Panc1 (cell line): Measurements from ENCODE around the gene PTPRO. TPM values are rescaled to one million over a fixed set of nuclear protein-coding genes. Genes with fewer than 3 reads are reported as not detected.

Source experiments
- ATAC-seq: fragments of 200-7000 bp; cut with Tn5 transposase; 2 replicates; pipeline ENCODE4 v1.9.1; 2020; ENCODE audit warnings: mild to moderate bottlenecking, moderate library complexity
- BruUV-seq: library from RNA; stranded (reverse); fragments of 400-500 nt; replicated peaks from 2 replicates; lab custom pipeline; 2021; lab: Mats Ljungman, UMichigan
- CTCF ChIA-PET: fragments of 300-600 bp; sonication (Branson Sonifier 250); formaldehyde crosslinking; loops from one replicate; lab custom pipeline; 2022; ENCODE audit warnings: antibody characterized with exemption; lab: Charles Lee
- POLR2A ChIA-PET: fragments of 300-600 bp; sonication (Branson Sonifier 250); formaldehyde crosslinking; loops from one replicate; lab custom pipeline; 2022; ENCODE audit warnings: antibody characterized with exemption; lab: Charles Lee
- DNase-seq: peaks from one replicate; pipeline ENCODE4 v3.0.0-alpha.2; 2010; ENCODE audit warnings: low read depth, low spot score
- H3K27ac ChIP-seq: 2 replicates; pipeline ENCODE4 v1.5.1; 2011; ENCODE audit warnings: mild to moderate bottlenecking, low read length, inconsistent platforms
- H3K27me3 ChIP-seq: fragments of 200-500 bp; sonication (Bioruptor generic); 2 replicates; pipeline ENCODE4 v1.6.0; 2014; ENCODE audit warnings: low read length, inconsistent platforms; ENCODE audit not compliant: control insufficient read depth, insufficient read depth
- H3K36me3 ChIP-seq: fragments of 200-500 bp; sonication (Bioruptor generic); 2 replicates; pipeline ENCODE4 v1.5.1; 2014; ENCODE audit warnings: inconsistent platforms, mild to moderate bottlenecking, low read length, moderate library complexity; ENCODE audit not compliant: control insufficient read depth, insufficient read depth
- H3K4me1 ChIP-seq: 2 replicates; pipeline ENCODE4 v1.5.1; 2011; ENCODE audit warnings: inconsistent platforms, mild to moderate bottlenecking, low read length, moderate library complexity; ENCODE audit not compliant: control insufficient read depth, insufficient read depth
- H3K4me3 ChIP-seq, 2 experiments: 2 replicates each; pipeline ENCODE4 v1.5.1; 2011 to 2012; ENCODE audit warnings: low read depth in 2 of 2, low read length in 2 of 2, mild to moderate bottlenecking in 2 of 2, inconsistent platforms in 1 of 2, moderate library complexity in 1 of 2
- H3K9me3 ChIP-seq: fragments of 200-500 bp; sonication (Bioruptor generic); 2 replicates; pipeline ENCODE4 v1.5.1; 2014; ENCODE audit warnings: low read depth, mild to moderate bottlenecking, inconsistent platforms, low read length, moderate library complexity; ENCODE audit not compliant: control insufficient read depth, insufficient read depth
- CTCF ChIP-seq: fragments of 450-650 bp; IDR thresholded peaks from 2 replicates; pipeline ENCODE4 v1.5.1; 2017; ENCODE audit warnings: mild to moderate bottlenecking
- POLR2AphosphoS5 ChIP-seq: IDR thresholded peaks from 2 replicates; pipeline ENCODE4 v1.6.1; 2012; ENCODE audit warnings: mild to moderate bottlenecking, low read depth, low read length, moderate library complexity
- REST ChIP-seq, 2 experiments: IDR thresholded peaks; 2 replicates each; pipeline ENCODE4 v1.6.1; 2011 to 2012; ENCODE audit warnings: low read depth in 2 of 2, control low read depth in 1 of 2, low read length in 1 of 2, mild to moderate bottlenecking in 1 of 2, moderate library complexity in 1 of 2; ENCODE audit not compliant: insufficient read depth in 1 of 2
- SIN3A ChIP-seq: IDR thresholded peaks from 2 replicates; pipeline ENCODE4 v1.6.1; 2012; ENCODE audit warnings: low read depth, mild to moderate bottlenecking, low read length, moderate library complexity, borderline replicate concordance; ENCODE audit not compliant: insufficient read depth
- TCF7L2 ChIP-seq: IDR thresholded peaks from 2 replicates; pipeline ENCODE4 v1.6.1; 2011; ENCODE audit warnings: mild to moderate bottlenecking, low read depth, low read length, inconsistent platforms
- in situ Hi-C: cut with HindIII; loops from 2 replicates; pipeline ENCODE4 v1.10.0; 2016; ENCODE audit warnings: low sequenced_read_pairs, low pct_unique_long_range_greater_than_20kb
- intact Hi-C: fragments of 100-400 bp; cut with micrococcal nuclease; formaldehyde crosslinking; loops from one replicate; pipeline ENCODE4 v1.10.0; 2022; ENCODE audit not compliant: unreplicated experiment
- total RNA-seq: library from RNA; stranded (reverse); gene quantifications from one replicate; pipeline ENCODE4 v1.2.1, GENCODE V29; 2021; ENCODE audit not compliant: unreplicated experiment

The PTPRO gene
- total RNA-seq, 1 experiment from 2014 or later = not detected

DNA sequence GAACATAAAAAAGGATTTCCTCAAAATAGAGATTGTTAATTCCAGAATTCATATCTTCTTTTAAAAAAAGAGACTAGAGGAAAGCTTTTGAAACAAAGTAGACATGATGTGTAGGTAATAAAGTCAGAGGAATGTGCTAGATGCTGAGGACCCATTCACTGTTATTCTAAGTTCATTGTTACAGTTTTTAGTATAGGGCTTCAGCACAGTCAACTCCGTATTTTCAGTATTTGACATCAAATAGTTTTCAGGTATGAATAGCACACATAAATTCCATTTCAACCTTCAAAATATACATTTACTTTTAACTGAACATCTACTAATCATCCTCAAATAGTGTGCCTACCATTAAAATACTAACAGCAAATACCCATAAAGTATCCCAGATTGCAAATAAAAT lies 239.1 kb downstream of the PTPRO start:
- Histone ChIP-seq H3K4me3 (no peak overlapping the region), H3K4me1 (no peaks in the 10 kb centered on the region), H3K27ac (no peak overlapping the region), H3K36me3 (no peaks in the 10 kb centered on the region), H3K27me3 (0 out of 2 replicates have a peak, but pooled peaks cover 2% of the 10 kb centered on the region), H3K9me3 (no peaks in the 10 kb centered on the region)
- DNase-seq = no peak
- no peak for ATAC-seq
- TF ChIP-seq SIN3A (no peak), REST (IDR thresholded peaks at IDR 0.05; ENCODE audit: insufficient read depth in 1 of 2, low read depth in 2 of 2, low read length in 1 of 2) (no peak), TCF7L2 (no peak), POLR2AphosphoS5 (no peak), CTCF (no peak)
- intact Hi-C loops = no loop called here
- in situ Hi-C loops = no loop called here
- no TSS peak for BruUV-seq
- ChIA-PET POLR2A (no interaction called here), CTCF (interaction anchor here (0.6 kb wide), 2 partner anchors 249 to 288 kb away, joined by 6 to 8 read pairs; no protein-coding TSS in a partner anchor)

- Histone ChIP-seq H3K4me3 (no peak overlapping the region), H3K9me3 (no peaks in the 10 kb centered on the region), H3K27me3 (0 out of 2 replicates have a peak, but pooled peaks cover 2% of the 10 kb centered on the region), H3K4me1 (no peaks in the 10 kb centered on the region), H3K27ac (no peak overlapping the region), H3K36me3 (no peaks in the 10 kb centered on the region)
- ChIA-PET POLR2A (no interaction called here), CTCF (no interaction called here)
- DNase-seq (no peak), ATAC-seq (no peak)
- in situ Hi-C loops = no loop called here
- TF ChIP-seq REST (IDR thresholded peaks at IDR 0.05; ENCODE audit: insufficient read depth in 1 of 2, low read depth in 2 of 2, low read length in 1 of 2) = no peak
- TF ChIP-seq POLR2AphosphoS5 = no peak
- no peak for TF ChIP-seq SIN3A
- TF ChIP-seq CTCF = no peak
- no peak for TF ChIP-seq TCF7L2
- intact Hi-C loops = no loop called here
- no TSS peak for BruUV-seq
Measured at GRCh38 chr12:15562263-15562662, 240.0 kb downstream of the PTPRO start.
